Measurements from ENCODE around the gene EPC1.

DNA sequence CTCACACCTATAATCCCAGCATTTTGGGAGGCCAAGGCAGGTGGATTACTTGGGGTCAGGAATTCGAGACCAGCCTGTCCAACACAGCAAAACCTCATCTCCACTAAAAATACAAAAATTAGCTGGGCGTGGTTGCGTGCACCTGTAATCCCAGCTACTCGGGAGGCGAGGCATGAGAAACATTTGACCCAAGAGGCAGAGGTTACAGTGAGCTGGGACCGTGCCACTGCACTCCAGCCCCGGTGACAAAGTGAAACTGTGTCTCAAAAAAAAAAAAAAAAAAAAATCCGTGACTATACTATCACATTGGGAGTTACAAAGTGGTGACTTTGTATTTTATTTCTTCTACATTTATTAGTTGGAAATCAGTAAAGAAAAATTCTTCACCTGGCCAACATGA lies 101.2 kb downstream of the EPC1 start:
- TF ChIP-seq CTCF (conservative IDR thresholded peaks at IDR 0.05; ENCODE audit: low read length) (no peak), EZH2phosphoT487 (IDR thresholded peaks at IDR 0.05; ENCODE audit: borderline replicate concordance, low read depth, low read length) (no peak)

Measured in OCI-LY7 (cell line).